ENCODE results near the gene CENPE. TPM values are rescaled to one million over a fixed set of nuclear protein-coding genes. Genes with fewer than 3 reads are reported as not detected.

CENPE gene
- total and polyA plus RNA-seq, 2 donors (not counting 1 experiment from before 2014, with no cell fraction given): 0.15 to 2.8 TPM

DNA sequence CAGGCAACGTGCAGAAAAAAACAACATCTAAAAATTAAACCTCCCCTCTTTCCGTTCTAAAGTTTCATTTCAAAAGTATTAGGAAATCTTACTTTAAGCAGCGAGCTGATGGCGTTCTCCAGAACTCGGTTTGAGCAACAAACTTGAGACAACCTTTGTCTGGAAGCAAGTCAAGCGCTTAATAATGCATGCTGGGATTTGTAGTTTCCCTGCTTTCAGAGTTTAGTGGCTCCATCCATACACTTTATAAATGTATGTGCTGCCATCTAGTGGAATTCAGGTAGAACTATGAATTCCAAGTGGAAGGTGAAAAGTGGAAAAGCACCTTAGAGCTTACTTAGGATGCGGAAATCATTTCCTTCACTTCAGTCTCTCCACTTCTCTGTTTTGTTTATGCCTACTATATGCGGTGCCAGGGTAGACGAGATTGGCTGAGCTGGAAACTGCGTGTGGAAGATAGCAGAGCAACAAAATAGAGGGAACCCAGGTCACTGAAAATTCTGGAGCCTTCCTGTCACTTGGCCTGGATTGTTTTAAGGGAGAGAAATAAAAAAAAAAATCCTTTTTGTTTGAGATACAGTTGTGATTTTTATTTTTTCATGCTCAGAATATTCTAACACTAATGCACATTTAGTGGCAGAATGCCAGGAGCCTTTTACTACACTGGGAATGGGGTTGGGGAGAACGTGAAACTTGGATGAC is 98.3 kb downstream of the CENPE start, which contains the start of gene BDH2:
Gene BDH2, minus strand, starts transcription at position 144 of the 702 bp plus-strand sequence. CDS start 3,580 bp downstream, outside the sequence.
- Histone ChIP-seq H3K4me2 (replicated peaks; ENCODE audit: low read depth, low read length, poor library complexity, severe bottlenecking) (peak within 1 kb of the TSS; percentile 72), H3K36me3 (replicated peaks in 1 of 2; ENCODE audit: control extremely low read depth in 1 of 2, control insufficient read depth in 1 of 2, extremely low read depth in 1 of 2, insufficient read depth in 2 of 2, low read length in 1 of 2) (no peaks in the 10 kb centered on the region), H3K79me2 (ENCODE audit: control insufficient read depth, insufficient read depth, low read length) (peaks cover 19% of the 10 kb centered on the region), H3K27ac (ENCODE audit: low read length in 2 of 2) (peak within 1 kb of the TSS in 1 of 2 donors; percentile 23), H3K9ac (ENCODE audit: low read length) (peak within 1 kb of the TSS; percentile 59), H3K4me1 (ENCODE audit: control insufficient read depth in 2 of 2, insufficient read depth in 2 of 2, low read length in 2 of 2) (peaks cover 8 to 11% of the 10 kb centered on the region in 2 donors), H3K4me3 (ENCODE audit: control extremely low read depth in 1 of 5, extremely low read depth in 1 of 5, insufficient read depth in 1 of 5, low read depth in 2 of 5, low read length in 4 of 5) (peak within 1 kb of the TSS; percentile 30 to 72 (median 59)), H3K9me3 (ENCODE audit: control extremely low read depth in 1 of 3, control insufficient read depth in 2 of 3, insufficient read depth in 1 of 3, low read length in 2 of 3) (no peaks in the 10 kb centered on the region), H4K20me1 (ENCODE audit: control insufficient read depth, insufficient read depth, low read length, poor library complexity, severe bottlenecking) (no peaks in the 10 kb centered on the region), H2AFZ (ENCODE audit: insufficient read depth, low read depth, low read length, poor library complexity, severe bottlenecking) (peak within 1 kb of the TSS; percentile 79), H3K27me3 (replicated peaks in 1 of 4; ENCODE audit: control extremely low read depth in 1 of 4, control insufficient read depth in 3 of 4, insufficient read depth in 4 of 4, low read length in 3 of 4) (no peaks in the 10 kb centered on the region)
- TF ChIP-seq EZH2 (IDR thresholded peaks at IDR 0.05; ENCODE audit: borderline replicate concordance, insufficient read depth, low read depth, low read length, poor library complexity, severe bottlenecking): no peak
- TF ChIP-seq, protein P1, sequence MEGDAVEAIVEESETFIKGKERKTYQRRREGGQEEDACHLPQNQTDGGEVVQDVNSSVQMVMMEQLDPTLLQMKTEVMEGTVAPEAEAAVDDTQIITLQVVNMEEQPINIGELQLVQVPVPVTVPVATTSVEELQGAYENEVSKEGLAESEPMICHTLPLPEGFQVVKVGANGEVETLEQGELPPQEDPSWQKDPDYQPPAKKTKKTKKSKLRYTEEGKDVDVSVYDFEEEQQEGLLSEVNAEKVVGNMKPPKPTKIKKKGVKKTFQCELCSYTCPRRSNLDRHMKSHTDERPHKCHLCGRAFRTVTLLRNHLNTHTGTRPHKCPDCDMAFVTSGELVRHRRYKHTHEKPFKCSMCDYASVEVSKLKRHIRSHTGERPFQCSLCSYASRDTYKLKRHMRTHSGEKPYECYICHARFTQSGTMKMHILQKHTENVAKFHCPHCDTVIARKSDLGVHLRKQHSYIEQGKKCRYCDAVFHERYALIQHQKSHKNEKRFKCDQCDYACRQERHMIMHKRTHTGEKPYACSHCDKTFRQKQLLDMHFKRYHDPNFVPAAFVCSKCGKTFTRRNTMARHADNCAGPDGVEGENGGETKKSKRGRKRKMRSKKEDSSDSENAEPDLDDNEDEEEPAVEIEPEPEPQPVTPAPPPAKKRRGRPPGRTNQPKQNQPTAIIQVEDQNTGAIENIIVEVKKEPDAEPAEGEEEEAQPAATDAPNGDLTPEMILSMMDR (IDR thresholded peaks at IDR 0.05): peak; percentile 85
- WGBS (ENCODE audit: insufficient coverage): 13% methylated on average over 9 of the region's 11 CpGs
- ATAC-seq (ENCODE audit: low read depth) (peak; percentile 99), DNase-seq (peak; percentile 86)
- Mint-ChIP-seq H3K27ac (peak within 1 kb of the TSS; percentile 84), H3K9me3 (ENCODE audit: insufficient read depth) (no peaks in the 10 kb centered on the region), H3K4me1 (peaks cover 13% of the 10 kb centered on the region), H3K4me3 (peak within 1 kb of the TSS; percentile 89), H3K27me3 (no peaks in the 10 kb centered on the region)
- ChIA-PET CTCF (interaction anchor here (0.7 to 4.3 kb wide), 21 partner anchors 9 to 800 kb away, joined by 3 to 38 read pairs (median 4); partner anchors contain the start of genes CISD2, MANBA, SLC9B1 and UBE2D3), POLR2A (interaction anchor here (0.7 to 1.3 kb wide), 3 partner anchors 22 to 1276 kb away, joined by 3 to 4 read pairs (median 4); partner anchors contain the start of gene UBE2D3)
- intact Hi-C loops (cut with micrococcal nuclease): loop anchor here (1.0 to 5.0 kb wide), 12 partner anchors 25 to 755 kb away; partner anchors contain the start of genes CENPE, CISD2, MANBA and NFKB1

Data from B cell (primary cell).